ENCODE data around the gene ABCC5.
A peak's percentile ranks its signal among the peaks of the same experiment; 100 is the strongest.
"Not testable (repeated sequence)": the region's sequence is repeated elsewhere in the genome, so short reads cannot be mapped to it uniquely, and the experiment has no call there.

The ABCC5 gene

DNA sequence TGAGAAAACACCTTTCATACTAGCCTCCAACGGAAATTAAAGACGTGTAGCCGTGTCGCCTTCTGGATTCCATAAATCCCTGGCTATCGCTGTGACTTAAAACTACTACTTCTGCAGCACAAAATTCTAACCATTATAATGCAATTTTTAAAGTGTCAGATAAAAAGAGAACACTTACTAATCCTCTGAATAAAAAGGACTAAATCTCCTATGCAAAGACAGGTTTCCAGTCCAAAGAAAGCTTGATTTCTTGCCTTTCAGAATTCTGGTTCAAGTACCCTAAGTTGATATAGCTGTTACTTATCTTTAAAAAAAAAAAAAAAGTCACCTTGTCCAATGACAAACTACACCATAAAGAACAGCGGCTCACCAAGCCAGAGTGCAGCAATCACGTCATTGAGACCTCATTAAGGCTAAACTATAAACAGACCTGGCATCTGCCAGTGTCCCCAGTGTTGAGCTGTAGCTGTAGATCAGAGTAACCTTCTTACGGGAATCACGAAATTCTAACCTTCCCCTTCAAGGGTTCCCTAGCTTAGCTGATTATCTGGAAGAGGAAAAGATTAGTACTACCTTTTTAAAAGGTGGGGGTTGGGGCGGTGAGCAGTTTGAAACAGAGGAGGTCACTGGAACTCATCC is 2.2 kb downstream of the ABCC5 start:
- no peak for DNase-seq (ENCODE audit: low read depth)
- no peak for TF ChIP-seq CTCF (conservative IDR thresholded peaks at IDR 0.05; ENCODE audit: low read length)
- no peak overlapping the region for H3K4me3 ChIP-seq (ENCODE audit: low read length)

- TF ChIP-seq CTCF (conservative IDR thresholded peaks at IDR 0.05; ENCODE audit: low read length), result no peak
Observed at GRCh38 chr3:184011937-184012889, 5.5 kb downstream of the ABCC5 start.

GRCh38 chr3:184011230-184011876 is 6.3 kb downstream of the ABCC5 start:
- no peak for DNase-seq (ENCODE audit: low read depth)

More at GRCh38 chr3:184011937-184012889, 5.5 kb downstream of the ABCC5 start:
- H3K4me3 ChIP-seq (ENCODE audit: low read length), result no peak overlapping the region
- DNase-seq (ENCODE audit: low read depth), result no peak

DNA sequence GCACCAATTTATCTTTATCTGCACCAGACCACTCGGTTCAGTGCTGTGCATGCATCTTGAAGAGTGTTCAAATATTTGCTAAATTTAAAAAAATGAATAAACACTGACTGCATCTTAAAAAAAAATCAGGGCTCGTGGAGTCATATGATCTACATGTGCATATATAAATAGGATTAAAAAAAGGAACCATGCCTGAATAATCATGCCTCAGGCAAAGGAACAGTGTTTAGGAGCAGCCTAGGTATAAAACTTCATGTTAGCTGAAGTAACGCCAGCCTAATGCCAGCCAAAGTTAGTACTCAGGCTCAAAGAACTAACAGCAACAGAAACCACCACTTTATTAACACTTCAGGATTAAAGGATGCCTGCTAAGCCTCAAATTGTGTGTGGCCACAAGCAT is 9.5 kb downstream of the ABCC5 start:
- DNase-seq (ENCODE audit: low read depth), result no peak
- no peak overlapping the region for H3K4me3 ChIP-seq (ENCODE audit: low read length)
- no peak for TF ChIP-seq CTCF (conservative IDR thresholded peaks at IDR 0.05; ENCODE audit: low read length)

More at GRCh38 chr3:184011230-184011876, 6.3 kb downstream of the ABCC5 start:
- TF ChIP-seq CTCF (conservative IDR thresholded peaks at IDR 0.05; ENCODE audit: low read length), result no peak
- no peak overlapping the region for H3K4me3 ChIP-seq (ENCODE audit: low read length)

GRCh38 chr3:184007143-184007813 is 10.4 kb downstream of the ABCC5 start:
- not testable (repeated sequence) for H3K4me3 ChIP-seq (ENCODE audit: low read length); DNase-seq (ENCODE audit: low read depth)

- peak; percentile 12 for DNase-seq (ENCODE audit: low read depth)
- no peak for TF ChIP-seq CTCF (conservative IDR thresholded peaks at IDR 0.05; ENCODE audit: low read length)
Observed at GRCh38 chr3:184005941-184006507, 11.7 kb downstream of the ABCC5 start.

DNA sequence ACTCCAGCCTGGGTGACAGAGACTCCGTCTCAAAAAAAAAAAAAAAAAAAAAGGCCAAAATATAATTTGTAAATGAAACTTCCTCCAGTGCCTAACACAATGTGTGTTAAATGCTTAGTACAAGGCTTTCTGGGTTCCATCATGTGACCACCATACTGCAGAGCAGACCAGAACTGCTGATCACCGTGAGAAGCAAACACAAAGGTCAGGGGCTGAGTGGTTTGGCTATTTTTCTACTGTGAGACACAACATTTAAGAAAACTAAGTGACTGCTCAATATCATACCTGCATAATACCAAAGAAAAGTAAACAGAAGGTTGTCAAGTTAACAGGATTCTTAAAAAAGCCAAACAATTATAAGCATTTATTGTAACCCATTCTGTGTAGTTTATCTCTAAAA is 13.2 kb downstream of the ABCC5 start:
- DNase-seq (ENCODE audit: low read depth), result no peak
- H3K4me3 ChIP-seq (ENCODE audit: low read length), result no peak overlapping the region
- no peak for TF ChIP-seq CTCF (conservative IDR thresholded peaks at IDR 0.05; ENCODE audit: low read length)

More at GRCh38 chr3:184005941-184006507, 11.7 kb downstream of the ABCC5 start:
- no peak overlapping the region for H3K4me3 ChIP-seq (ENCODE audit: low read length)

Data from AG10803 (cell line).